ENCODE measurements around the gene SCAF4. TPM values are rescaled to one million over a fixed set of nuclear protein-coding genes. Genes with fewer than 3 reads are reported as not detected.

SCAF4 gene
- total and polyA plus RNA-seq, 4 donors: 7.1 to 11.1 (median 9.3) TPM

DNA sequence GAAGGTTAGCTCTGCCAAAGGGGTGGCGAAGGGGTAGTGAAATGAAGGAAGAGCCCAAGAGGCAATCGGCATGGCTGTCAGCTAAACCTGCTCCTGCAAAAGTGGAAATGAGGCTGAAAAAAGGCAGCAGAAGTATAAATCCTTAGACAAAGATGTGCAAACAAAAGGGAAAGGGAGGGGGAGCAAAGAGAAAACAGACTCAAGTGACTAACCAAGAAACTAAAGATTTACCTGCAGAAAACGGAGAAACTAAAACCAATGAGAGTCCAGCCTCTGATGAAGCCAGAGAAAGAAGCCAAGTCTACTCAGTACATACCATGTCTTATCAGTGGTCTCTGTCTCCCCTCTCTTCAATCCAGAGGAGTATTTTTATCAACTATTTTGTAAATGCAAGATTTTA, 25.4 kb downstream of the SCAF4 start:
- peaks cover 0 to 18% (median 4%) of the 10 kb centered on the region in 4 donors for H3K36me3 ChIP-seq (ENCODE audit: control insufficient read depth in 4 of 4, insufficient read depth in 3 of 4, low read depth in 1 of 4, low read length in 3 of 4)
- TF ChIP-seq RXRA (IDR thresholded peaks at IDR 0.05) (no peak), NR2F2 (IDR thresholded peaks at IDR 0.05) (no peak), SP1 (IDR thresholded peaks at IDR 0.05) (no peak), EGR1 (IDR thresholded peaks at IDR 0.05; ENCODE audit: low read depth in 2 of 2) (no peak), YY1 (IDR thresholded peaks at IDR 0.05) (no peak), FOXA2 (IDR thresholded peaks at IDR 0.05) (no peak), HNF4G (IDR thresholded peaks at IDR 0.05) (no peak), RAD21 (IDR thresholded peaks at IDR 0.05) (no peak), HNF4A (conservative IDR thresholded peaks at IDR 0.05) (no peak), FOXA1 (IDR thresholded peaks at IDR 0.05) (no peak), JUND (IDR thresholded peaks at IDR 0.05) (no peak), TAF1 (conservative IDR thresholded peaks at IDR 0.05) (no peak)
- TF ChIP-seq, protein P1, sequence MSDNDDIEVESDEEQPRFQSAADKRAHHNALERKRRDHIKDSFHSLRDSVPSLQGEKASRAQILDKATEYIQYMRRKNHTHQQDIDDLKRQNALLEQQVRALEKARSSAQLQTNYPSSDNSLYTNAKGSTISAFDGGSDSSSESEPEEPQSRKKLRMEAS (IDR thresholded peaks at IDR 0.05): no peak
- TF ChIP-seq, protein P2, sequence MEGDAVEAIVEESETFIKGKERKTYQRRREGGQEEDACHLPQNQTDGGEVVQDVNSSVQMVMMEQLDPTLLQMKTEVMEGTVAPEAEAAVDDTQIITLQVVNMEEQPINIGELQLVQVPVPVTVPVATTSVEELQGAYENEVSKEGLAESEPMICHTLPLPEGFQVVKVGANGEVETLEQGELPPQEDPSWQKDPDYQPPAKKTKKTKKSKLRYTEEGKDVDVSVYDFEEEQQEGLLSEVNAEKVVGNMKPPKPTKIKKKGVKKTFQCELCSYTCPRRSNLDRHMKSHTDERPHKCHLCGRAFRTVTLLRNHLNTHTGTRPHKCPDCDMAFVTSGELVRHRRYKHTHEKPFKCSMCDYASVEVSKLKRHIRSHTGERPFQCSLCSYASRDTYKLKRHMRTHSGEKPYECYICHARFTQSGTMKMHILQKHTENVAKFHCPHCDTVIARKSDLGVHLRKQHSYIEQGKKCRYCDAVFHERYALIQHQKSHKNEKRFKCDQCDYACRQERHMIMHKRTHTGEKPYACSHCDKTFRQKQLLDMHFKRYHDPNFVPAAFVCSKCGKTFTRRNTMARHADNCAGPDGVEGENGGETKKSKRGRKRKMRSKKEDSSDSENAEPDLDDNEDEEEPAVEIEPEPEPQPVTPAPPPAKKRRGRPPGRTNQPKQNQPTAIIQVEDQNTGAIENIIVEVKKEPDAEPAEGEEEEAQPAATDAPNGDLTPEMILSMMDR (IDR thresholded peaks at IDR 0.05; ENCODE audit: low read depth, low read length, missing input control): no peak
- TF ChIP-seq, protein P3, sequence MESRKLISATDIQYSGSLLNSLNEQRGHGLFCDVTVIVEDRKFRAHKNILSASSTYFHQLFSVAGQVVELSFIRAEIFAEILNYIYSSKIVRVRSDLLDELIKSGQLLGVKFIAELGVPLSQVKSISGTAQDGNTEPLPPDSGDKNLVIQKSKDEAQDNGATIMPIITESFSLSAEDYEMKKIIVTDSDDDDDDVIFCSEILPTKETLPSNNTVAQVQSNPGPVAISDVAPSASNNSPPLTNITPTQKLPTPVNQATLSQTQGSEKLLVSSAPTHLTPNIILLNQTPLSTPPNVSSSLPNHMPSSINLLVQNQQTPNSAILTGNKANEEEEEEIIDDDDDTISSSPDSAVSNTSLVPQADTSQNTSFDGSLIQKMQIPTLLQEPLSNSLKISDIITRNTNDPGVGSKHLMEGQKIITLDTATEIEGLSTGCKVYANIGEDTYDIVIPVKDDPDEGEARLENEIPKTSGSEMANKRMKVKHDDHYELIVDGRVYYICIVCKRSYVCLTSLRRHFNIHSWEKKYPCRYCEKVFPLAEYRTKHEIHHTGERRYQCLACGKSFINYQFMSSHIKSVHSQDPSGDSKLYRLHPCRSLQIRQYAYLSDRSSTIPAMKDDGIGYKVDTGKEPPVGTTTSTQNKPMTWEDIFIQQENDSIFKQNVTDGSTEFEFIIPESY (IDR thresholded peaks at IDR 0.05): no peak
- TF ChIP-seq, protein P4, sequence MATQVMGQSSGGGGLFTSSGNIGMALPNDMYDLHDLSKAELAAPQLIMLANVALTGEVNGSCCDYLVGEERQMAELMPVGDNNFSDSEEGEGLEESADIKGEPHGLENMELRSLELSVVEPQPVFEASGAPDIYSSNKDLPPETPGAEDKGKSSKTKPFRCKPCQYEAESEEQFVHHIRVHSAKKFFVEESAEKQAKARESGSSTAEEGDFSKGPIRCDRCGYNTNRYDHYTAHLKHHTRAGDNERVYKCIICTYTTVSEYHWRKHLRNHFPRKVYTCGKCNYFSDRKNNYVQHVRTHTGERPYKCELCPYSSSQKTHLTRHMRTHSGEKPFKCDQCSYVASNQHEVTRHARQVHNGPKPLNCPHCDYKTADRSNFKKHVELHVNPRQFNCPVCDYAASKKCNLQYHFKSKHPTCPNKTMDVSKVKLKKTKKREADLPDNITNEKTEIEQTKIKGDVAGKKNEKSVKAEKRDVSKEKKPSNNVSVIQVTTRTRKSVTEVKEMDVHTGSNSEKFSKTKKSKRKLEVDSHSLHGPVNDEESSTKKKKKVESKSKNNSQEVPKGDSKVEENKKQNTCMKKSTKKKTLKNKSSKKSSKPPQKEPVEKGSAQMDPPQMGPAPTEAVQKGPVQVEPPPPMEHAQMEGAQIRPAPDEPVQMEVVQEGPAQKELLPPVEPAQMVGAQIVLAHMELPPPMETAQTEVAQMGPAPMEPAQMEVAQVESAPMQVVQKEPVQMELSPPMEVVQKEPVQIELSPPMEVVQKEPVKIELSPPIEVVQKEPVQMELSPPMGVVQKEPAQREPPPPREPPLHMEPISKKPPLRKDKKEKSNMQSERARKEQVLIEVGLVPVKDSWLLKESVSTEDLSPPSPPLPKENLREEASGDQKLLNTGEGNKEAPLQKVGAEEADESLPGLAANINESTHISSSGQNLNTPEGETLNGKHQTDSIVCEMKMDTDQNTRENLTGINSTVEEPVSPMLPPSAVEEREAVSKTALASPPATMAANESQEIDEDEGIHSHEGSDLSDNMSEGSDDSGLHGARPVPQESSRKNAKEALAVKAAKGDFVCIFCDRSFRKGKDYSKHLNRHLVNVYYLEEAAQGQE (IDR thresholded peaks at IDR 0.05): no peak
- H3K27ac ChIP-seq (ENCODE audit: low read depth in 1 of 2, low read length in 2 of 2): no peak overlapping the region
- no peaks in the 10 kb centered on the region for H3K27me3 ChIP-seq (ENCODE audit: control insufficient read depth in 4 of 4, insufficient read depth in 4 of 4, low read length in 3 of 4)
- no peak for DNase-seq (ENCODE audit: low spot score)
- WGBS: 94% methylated on average over 3 of the region's 3 CpGs
- H3K4me3 ChIP-seq (ENCODE audit: low read depth in 1 of 3, low read length in 3 of 3): no peak overlapping the region
- H3K4me1 ChIP-seq (ENCODE audit: control insufficient read depth in 4 of 4, insufficient read depth in 4 of 4, low read length in 3 of 4): peaks cover 8 to 23% (median 13%) of the 10 kb centered on the region in 4 donors
- no peak overlapping the region for H3K9ac ChIP-seq (ENCODE audit: low read depth in 1 of 2, low read length in 2 of 2)
- H3K9me3 ChIP-seq (ENCODE audit: control insufficient read depth in 4 of 4, low read length in 3 of 4): no peaks in the 10 kb centered on the region

DNA sequence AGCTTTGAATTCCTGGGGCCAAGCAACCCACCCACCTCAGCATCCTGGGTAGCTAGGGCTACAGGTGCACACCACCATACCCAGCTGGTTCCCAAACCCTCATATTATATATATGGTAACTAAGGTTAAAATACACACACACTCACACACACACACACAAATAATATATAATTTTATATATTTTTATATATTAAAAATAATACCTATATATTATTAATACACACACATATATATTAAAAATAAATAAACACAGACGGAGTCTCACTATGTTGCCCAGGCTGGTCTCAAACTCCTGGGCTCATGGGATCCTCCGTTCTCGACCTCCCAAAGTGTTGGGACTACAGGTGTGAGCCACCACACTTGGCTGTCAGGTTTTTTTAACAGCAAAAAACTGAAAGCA, 31.9 kb downstream of the SCAF4 start:
- no peaks in the 10 kb centered on the region for H3K9me3 ChIP-seq (ENCODE audit: control insufficient read depth in 4 of 4, low read length in 3 of 4)
- no peak overlapping the region for H3K4me3 ChIP-seq (ENCODE audit: low read depth in 1 of 3, low read length in 3 of 3)
- no peak overlapping the region for H3K9ac ChIP-seq (ENCODE audit: low read depth in 1 of 2, low read length in 2 of 2)
- DNase-seq (ENCODE audit: low spot score): no peak
- H3K27ac ChIP-seq (ENCODE audit: low read depth in 1 of 2, low read length in 2 of 2): no peak overlapping the region
- no peak for TF ChIP-seq JUND (IDR thresholded peaks at IDR 0.05)
- TF ChIP-seq, protein P2 (IDR thresholded peaks at IDR 0.05; ENCODE audit: low read depth, low read length, missing input control): no peak
- no peak for TF ChIP-seq HNF4A (conservative IDR thresholded peaks at IDR 0.05)
- TF ChIP-seq, protein P1 (IDR thresholded peaks at IDR 0.05): no peak
- no peak for TF ChIP-seq RXRA (IDR thresholded peaks at IDR 0.05)
- TF ChIP-seq SP1 (IDR thresholded peaks at IDR 0.05): no peak
- TF ChIP-seq, protein P3 (IDR thresholded peaks at IDR 0.05): no peak
- TF ChIP-seq, protein P5, sequence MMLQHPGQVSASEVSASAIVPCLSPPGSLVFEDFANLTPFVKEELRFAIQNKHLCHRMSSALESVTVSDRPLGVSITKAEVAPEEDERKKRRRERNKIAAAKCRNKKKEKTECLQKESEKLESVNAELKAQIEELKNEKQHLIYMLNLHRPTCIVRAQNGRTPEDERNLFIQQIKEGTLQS (IDR thresholded peaks at IDR 0.05): no peak
- no peak for TF ChIP-seq HNF4G (IDR thresholded peaks at IDR 0.05)
- no peak for TF ChIP-seq RAD21 (IDR thresholded peaks at IDR 0.05)
- no peak for TF ChIP-seq YY1 (IDR thresholded peaks at IDR 0.05)
- TF ChIP-seq NR2F2 (IDR thresholded peaks at IDR 0.05): no peak
- no peak for TF ChIP-seq EGR1 (IDR thresholded peaks at IDR 0.05; ENCODE audit: low read depth in 2 of 2)
- H3K36me3 ChIP-seq (ENCODE audit: control insufficient read depth in 4 of 4, insufficient read depth in 3 of 4, low read depth in 1 of 4, low read length in 3 of 4): peaks cover 4 to 63% (median 36%) of the 10 kb centered on the region in 4 donors
- no peaks in the 10 kb centered on the region for H3K4me1 ChIP-seq (ENCODE audit: control insufficient read depth in 4 of 4, insufficient read depth in 4 of 4, low read length in 3 of 4)
- 98% methylated on average over 3 of the region's 3 CpGs for WGBS
- H3K27me3 ChIP-seq (ENCODE audit: control insufficient read depth in 4 of 4, insufficient read depth in 4 of 4, low read length in 3 of 4): no peaks in the 10 kb centered on the region
